22Rv1 (cell line): ENCODE data around the gene DCLK2.

ENCODE experiments used
- CTCF ChIP-seq: fragments of 450-650 bp; IDR thresholded peaks from 2 replicates; pipeline ENCODE4 v1.5.1; 2017; ENCODE audit warnings: mild to moderate bottlenecking
- ZFX ChIP-seq: fragments of 450-650 bp; IDR thresholded peaks from 2 replicates; pipeline ENCODE4 v1.6.1; 2017; ENCODE audit warnings: antibody characterized with exemption, borderline replicate concordance

DNA sequence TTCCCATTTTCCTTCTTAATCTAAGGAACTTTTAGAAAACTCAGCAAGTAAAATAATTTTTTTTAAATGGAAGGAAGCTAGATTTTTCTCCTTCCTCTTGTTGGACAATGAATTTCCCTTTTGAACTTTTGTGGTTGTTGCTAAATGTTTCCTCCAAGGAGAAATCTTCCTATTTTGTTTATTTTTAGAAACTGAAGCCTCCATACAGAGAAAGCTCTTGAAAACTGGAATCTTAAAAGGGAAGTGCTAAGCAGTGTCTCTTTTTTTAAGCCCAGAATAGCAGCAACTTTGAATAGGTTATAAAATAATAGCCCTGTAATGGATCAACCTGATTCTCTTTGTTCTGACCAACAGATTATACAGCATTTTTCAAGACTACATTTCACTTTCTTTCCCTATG is 15.1 kb upstream of the DCLK2 start:
- TF ChIP-seq CTCF (no peak), ZFX (no peak)
